ENCODE results near the gene ARL13B.

DNA sequence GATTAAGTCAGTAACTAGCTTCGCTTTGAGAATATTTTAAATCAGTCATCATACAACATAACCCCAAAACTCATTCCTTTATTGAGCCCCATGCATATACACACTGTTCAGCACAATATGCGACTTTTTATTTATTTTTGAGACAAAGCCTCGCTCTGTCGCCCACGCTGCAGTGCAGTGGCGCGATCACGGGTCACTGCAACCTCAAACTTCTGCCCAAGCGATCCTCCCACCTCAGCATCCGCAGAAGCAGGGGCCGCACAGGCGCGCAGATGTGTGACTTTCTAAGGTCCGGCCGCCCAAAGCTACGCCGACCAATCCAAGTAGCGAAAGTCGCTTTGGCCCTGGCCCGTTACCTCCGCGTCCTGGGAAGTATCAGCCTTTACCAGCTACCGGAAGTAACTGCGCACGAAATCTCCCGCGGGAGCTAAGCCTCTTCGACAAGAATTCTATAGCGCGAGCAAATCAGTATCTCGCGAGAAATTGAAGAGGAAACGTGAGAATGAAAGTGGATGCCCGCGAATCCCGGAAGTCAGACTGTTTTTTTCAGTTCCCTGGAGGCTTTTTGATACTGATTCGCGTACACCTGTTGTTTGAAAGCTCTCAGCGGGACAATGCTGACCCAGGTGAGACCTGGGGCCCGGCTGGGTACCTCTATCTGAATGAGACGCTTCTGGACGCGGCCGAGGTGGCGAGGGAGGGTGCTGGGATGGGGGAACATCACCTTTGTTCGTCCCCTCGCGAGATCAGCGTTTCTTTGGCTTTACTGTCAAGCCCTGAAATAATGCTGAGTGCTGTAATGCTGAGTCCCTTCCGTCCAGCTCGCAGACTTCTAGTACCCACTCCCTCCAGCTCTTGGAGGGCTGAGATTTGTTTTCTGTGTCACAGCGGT, 82.8 kb downstream of the ARL13B start, which contains the start of the genes DHFR2 and NSUN3:
- TF ChIP-seq, protein P1, sequence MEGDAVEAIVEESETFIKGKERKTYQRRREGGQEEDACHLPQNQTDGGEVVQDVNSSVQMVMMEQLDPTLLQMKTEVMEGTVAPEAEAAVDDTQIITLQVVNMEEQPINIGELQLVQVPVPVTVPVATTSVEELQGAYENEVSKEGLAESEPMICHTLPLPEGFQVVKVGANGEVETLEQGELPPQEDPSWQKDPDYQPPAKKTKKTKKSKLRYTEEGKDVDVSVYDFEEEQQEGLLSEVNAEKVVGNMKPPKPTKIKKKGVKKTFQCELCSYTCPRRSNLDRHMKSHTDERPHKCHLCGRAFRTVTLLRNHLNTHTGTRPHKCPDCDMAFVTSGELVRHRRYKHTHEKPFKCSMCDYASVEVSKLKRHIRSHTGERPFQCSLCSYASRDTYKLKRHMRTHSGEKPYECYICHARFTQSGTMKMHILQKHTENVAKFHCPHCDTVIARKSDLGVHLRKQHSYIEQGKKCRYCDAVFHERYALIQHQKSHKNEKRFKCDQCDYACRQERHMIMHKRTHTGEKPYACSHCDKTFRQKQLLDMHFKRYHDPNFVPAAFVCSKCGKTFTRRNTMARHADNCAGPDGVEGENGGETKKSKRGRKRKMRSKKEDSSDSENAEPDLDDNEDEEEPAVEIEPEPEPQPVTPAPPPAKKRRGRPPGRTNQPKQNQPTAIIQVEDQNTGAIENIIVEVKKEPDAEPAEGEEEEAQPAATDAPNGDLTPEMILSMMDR (IDR thresholded peaks at IDR 0.05 in 4 of 5, conservative IDR thresholded peaks at IDR 0.05 in 1 of 5) = no peak
- peak in 1 of 2 donors; percentile 16 for TF ChIP-seq POLR2A (IDR thresholded peaks at IDR 0.05)

All from gastrocnemius medialis (tissue), 4 donors.